Activated CD8-positive, alpha-beta memory T cell treated with anti-CD3 and anti-CD28 coated beads for 36 hours (primary cell): Measurements from ENCODE around the gene KRT25. TPM values are rescaled to one million over a fixed set of nuclear protein-coding genes. Genes with fewer than 3 reads are reported as not detected.

ENCODE experiments used
- CTCF ChIA-PET: fragments of 350-600 bp; sonication (Branson Sonifier 250); formaldehyde crosslinking; loops from one replicate; lab custom pipeline; 2021; ENCODE audit warnings: antibody characterized with exemption; lab: Charles Lee
- POLR2A ChIA-PET: fragments of 350-600 bp; sonication (Branson Sonifier 250); formaldehyde crosslinking; loops from one replicate; lab custom pipeline; 2021; ENCODE audit warnings: antibody characterized with exemption; lab: Charles Lee
- total RNA-seq, 2 experiments: library from RNA; stranded (reverse); gene quantifications; one replicate each; pipeline ENCODE4 v1.2.3, GENCODE V29; 2021

The KRT25 gene, protein sequence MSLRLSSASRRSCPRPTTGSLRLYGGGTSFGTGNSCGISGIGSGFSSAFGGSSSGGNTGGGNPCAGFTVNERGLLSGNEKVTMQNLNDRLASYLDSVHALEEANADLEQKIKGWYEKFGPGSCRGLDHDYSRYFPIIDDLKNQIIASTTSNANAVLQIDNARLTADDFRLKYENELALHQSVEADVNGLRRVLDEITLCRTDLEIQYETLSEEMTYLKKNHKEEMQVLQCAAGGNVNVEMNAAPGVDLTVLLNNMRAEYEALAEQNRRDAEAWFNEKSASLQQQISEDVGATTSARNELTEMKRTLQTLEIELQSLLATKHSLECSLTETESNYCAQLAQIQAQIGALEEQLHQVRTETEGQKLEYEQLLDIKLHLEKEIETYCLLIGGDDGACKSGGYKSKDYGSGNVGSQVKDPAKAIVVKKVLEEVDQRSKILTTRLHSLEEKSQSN
- not detected for total RNA-seq

- ChIA-PET CTCF (no interaction called here), POLR2A (no interaction called here)
Measured at GRCh38 chr17:40755231-40755630, at the start of gene KRT25. Gene KRT25, minus strand, starts transcription at chr17:40755331. Its CDS starts 60 bp downstream, at chr17:40755271.

GRCh38 chr17:40803617-40804082, 48.5 kb upstream of the KRT25 start:
- CTCF ChIA-PET, result interaction anchor here (0.6 to 1.5 kb wide), 5 partner anchors 15 to 519 kb away, joined by 3 to 4 read pairs (median 3); no protein-coding TSS in a partner anchor
- POLR2A ChIA-PET, result interaction anchor here (0.6 kb wide), 1 partner anchor 1006 kb away, joined by 3 read pairs; no protein-coding TSS in a partner anchor

DNA sequence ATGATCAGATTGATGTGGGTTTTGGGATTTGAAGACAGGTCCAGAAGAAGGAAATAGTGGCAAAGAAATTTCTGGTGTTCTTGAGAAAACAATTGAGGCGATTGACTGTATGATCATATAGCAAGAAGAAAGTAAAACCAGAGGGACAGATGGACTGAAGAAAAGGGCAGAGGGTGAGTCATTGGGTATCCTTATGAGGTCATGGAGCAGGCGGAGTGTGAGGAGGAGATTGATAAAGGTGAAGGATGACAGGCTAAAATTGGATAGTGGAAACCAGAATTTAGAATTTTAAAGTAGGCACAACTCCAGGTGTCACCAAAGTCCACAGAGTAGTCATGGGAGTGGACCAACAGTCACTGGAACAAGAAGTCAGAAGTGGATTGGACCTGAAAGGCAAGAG, 46.0 kb upstream of the KRT25 start:
- CTCF ChIA-PET, result no interaction called here
- POLR2A ChIA-PET, result no interaction called here

DNA sequence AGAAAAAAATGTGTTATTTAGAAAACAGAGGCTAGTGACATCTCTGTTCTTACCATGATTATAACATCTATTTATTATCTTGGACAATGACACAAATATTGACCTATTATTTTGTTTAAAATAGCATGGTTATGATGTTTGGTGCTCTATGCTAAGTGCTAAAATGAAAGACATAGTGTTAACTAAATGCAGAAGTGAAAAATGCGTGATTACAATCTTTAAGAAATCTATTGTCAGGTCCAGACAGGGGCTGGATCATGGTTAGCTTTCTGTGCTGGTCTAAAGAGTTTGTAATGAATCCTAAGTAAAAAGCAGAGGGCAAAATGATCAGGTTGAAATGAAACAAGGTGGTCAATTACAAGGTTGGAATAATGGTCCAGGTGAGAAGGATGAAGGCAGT, 45.2 kb upstream of the KRT25 start:
- CTCF ChIA-PET, result no interaction called here

GRCh38 chr17:40799859-40800258, 44.7 kb upstream of the KRT25 start, which contains the start of gene KRT28:
Gene KRT28, minus strand, starts transcription at chr17:40799959. Its CDS starts 66 bp downstream, at chr17:40799893.
- CTCF ChIA-PET, result interaction anchor here (0.6 kb wide), 1 partner anchor 551 kb away, joined by 3 read pairs; the partner anchor contains the start of gene KRT33A
- POLR2A ChIA-PET, result no interaction called here

More for the DNA sequence above, 45.2 kb upstream of the KRT25 start:
- POLR2A ChIA-PET, result no interaction called here

DNA sequence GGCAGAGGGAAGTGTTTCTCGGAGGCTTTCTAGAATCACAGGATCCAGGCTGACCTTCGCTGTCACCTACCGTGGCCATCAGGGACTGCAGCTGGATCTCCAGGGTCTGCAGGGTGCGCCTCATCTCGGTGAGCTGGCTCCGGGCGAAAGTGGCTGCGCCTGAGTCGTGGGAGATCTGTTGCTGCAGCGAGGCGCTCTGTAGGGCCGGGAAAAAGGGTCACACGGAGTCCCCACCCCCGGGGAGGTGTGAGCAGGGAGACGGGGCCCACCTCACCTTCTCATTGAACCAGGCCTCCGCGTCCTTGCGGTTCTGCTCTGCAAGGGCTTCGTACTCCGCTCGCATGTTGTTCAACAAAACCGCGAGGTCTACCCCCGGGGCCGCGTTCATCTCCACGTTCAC, 41.7 kb upstream of the KRT25 start:
- ChIA-PET CTCF (no interaction called here), POLR2A (no interaction called here)

DNA sequence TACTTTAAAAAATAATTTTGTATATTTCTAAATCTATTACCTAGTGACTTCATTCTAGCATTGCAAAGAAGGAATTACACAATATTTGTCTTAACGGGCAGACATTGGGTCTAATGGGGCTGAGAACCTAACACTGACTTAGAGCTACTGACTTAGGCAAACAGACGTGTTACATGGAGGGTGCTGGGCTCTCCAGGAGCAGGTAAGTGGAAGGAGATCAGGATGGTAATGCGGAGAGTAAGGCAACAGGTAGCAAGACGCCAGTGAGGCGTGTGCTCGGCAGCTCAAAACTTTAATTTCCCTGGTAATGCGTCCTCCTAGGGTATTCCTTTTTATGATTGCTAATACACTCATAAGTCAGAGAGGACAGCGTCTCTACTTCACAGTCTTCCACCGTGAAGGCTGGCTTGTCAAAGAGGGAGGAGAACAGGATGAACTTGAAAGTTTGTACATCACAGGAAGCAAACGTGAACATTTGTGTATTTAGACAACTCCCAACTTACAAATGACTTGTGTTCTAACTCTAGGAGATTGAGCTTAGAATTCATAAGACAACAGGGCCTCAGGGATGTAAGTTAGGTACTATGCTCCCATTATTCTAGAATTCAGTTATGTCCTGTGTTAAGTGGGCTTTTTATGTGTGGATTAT, 40.0 kb upstream of the KRT25 start:
- ChIA-PET POLR2A (no interaction called here), CTCF (interaction anchor here (0.6 kb wide), 1 partner anchor 533 kb away, joined by 6 read pairs; no protein-coding TSS in a partner anchor)

GRCh38 chr17:40794466-40794865, 39.3 kb upstream of the KRT25 start:
- ChIA-PET CTCF (interaction anchor here (0.6 kb wide), 1 partner anchor 533 kb away, joined by 6 read pairs; no protein-coding TSS in a partner anchor), POLR2A (no interaction called here)

DNA sequence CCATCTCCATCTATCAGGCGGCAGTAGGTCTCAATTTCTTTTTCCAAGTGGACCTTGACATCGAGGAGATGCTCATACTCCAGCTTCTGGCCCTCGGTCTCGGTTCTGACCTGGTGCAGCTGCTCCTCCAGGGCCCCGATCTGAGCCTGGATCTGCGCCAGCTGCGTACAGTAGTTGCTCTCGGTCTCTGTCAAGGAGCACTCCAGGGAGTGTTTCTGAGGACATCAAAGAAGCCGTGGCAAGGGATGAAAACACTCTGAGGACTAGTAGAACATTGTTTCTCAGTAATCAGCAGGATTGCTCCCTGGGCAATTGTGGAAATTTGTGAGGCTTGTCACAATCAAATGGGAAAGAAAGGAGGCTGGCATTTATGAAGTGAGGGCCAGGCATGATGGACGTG, 38.7 kb upstream of the KRT25 start:
- POLR2A ChIA-PET, result no interaction called here

DNA sequence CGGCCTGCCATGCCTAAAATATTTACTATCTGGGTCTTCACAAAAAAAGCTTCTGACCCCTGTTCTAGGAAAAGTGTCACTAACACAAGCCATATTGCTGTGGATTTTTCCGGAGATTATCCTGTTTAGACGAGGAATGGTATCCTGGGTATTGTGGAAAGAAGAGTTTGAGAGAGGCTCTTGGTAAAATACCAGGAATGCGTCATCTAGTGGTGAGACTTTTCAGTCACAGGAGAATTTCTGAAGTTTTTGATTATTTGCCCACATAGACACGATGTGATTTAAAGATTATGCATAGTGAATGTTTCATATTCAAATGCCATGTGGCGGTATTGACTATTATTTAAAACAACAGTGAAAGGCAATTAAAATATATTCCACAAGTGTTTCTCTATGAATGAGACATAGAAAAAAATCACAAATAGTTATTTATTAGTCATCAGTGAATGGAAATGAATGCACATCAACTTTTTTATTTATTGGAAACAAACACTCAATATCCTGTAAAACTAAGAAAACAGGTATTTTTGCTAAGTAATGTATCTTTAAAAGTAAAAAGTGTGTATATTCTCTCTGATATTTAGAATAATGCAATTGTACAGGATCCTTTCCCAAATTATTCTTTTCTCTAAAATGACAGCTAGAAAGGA, 36.8 kb upstream of the KRT25 start:
- ChIA-PET POLR2A (no interaction called here), CTCF (no interaction called here)

More for the DNA sequence above, 38.7 kb upstream of the KRT25 start:
- CTCF ChIA-PET, result no interaction called here

DNA sequence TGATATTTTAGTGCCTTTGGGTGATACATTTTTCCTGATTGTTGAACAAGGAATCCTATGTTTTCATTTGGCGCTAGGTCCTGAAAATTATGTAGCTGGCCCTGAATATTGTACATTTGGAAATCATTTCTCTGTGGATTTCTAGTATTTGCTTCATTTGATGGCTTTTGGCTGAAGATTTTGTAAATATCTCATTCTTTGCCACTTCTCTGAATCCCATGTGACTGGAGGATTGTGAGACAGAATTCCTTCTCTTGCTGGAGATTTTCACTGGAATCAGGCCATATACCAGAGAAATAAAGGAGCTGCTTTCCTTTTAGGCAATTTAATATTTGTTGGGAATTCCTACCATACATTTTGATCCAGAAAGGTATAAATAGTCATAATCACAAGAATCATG, 36.0 kb upstream of the KRT25 start:
- POLR2A ChIA-PET, result no interaction called here
- CTCF ChIA-PET, result interaction anchor here (0.6 kb wide), 1 partner anchor 171 kb away, joined by 4 read pairs; no protein-coding TSS in a partner anchor

GRCh38 chr17:40782450-40782849, 27.3 kb upstream of the KRT25 start, which contains the start of gene KRT27:
Gene KRT27, minus strand, starts transcription at chr17:40782550. Its CDS starts 57 bp downstream, at chr17:40782493.
- ChIA-PET CTCF (no interaction called here), POLR2A (no interaction called here)

DNA sequence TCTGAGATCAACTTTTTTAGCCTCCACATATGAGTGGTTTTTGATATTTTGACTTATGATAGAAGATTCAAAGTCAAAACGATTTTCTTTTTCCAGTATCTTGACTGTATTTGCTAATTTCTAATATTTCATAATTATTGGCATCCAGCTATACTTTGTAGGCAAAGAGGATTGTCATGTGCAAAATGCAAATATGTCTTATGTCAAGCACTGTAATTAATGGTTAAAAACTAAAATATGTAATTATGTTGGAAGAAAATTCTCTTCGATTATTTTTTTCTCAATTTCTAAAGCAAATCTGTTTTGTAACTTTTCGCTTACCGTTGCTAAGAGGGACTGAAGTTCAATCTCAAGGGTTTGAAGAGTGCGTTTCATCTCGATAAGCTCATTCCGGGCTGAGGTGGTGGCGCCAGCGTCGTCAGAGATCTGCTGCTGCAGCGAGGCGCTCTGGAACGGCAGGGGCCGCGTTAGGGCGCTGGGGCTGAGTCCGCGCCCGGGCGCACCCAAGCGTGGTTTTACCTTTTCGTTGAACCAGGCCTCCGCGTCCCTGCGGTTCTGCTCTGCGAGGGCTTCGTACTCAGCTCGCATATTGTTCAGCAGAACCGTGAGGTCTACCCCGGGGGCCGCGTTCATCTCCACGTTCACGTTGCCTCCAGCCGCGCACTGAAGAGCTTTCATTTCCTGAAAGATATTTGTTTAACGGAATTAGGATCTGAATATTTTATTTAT, 24.2 kb upstream of the KRT25 start:
- CTCF ChIA-PET, result no interaction called here
- POLR2A ChIA-PET, result no interaction called here

GRCh38 chr17:40778461-40778860, 23.3 kb upstream of the KRT25 start:
- POLR2A ChIA-PET, result no interaction called here
- CTCF ChIA-PET, result no interaction called here

DNA sequence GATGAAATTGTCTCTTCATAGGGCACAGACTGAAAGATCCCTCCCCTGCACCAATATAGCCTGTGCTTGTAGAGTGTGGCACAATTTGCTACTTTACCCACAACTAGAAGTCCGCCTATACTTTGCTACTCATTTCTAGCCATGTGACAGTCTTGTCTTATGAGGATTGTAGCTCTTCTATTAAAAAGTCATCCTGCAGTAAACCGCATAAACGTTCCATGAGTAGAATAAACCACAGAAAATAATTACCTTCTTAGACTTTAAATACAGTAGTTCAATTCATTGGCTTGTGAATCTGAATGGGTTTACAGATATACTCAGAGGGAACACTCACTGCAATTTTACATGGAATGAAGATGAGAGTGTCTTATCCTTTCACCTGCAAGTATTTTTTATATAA, 22.8 kb upstream of the KRT25 start:
- ChIA-PET CTCF (no interaction called here), POLR2A (no interaction called here)

GRCh38 chr17:40777459-40777858, 22.3 kb upstream of the KRT25 start:
- ChIA-PET CTCF (no interaction called here), POLR2A (no interaction called here)

DNA sequence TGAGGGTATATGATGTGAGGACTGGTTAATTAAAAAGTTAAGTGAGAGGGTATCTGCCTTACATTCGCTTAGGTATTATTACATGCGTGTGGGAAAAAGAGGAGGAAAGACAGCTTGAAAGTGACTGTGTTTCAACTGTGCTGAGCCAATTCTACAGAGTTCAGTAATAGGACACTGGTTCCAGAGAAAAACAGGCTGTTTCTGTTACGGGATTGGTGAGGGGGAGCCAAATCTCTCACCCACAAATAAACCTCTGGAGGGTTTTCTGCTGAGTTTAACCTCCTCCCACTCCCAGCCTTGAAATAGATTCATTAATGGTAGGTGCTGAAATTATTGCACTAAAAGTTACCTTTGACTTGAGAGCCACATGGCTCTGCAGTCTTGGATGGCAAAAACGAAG, 20.8 kb upstream of the KRT25 start:
- ChIA-PET CTCF (no interaction called here), POLR2A (no interaction called here)

DNA sequence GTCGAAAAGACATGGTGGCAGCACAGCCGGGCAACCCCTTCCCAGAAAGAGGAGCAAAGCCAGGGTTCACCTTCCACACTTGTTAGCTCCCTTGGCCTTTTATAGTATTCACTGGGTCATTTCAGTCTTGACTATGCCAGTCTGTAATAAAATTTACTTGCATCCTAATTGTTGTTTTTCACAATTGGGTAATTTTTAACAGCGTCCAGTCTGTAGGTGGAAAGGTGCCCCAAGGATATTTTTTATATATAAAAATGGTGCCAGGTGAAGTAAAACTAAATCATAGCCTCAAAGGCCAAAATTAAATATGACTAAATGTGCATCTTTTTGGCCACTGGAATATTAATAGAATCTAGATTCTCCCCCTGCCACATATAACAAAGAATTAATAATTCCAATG, 17.0 kb upstream of the KRT25 start, which contains the start of gene KRT26:
KRT26 (minus strand) TSS at position 101 of the 400 bp plus-strand sequence; CDS start at position 13, 88 bp downstream.
- POLR2A ChIA-PET, result no interaction called here
- CTCF ChIA-PET, result no interaction called here

- ChIA-PET POLR2A (no interaction called here), CTCF (no interaction called here)
Measured at GRCh38 chr17:40765657-40766056, 10.5 kb upstream of the KRT25 start.
